Activated CD4-positive, CD25-positive, alpha-beta regulatory T cell treated with anti-CD3 and anti-CD28 coated beads, Interleukin-2, amount 50 U/mL, for 16 hours (primary cell): ENCODE data around the gene HNRNPA3.

Experiments
- DNase-seq: peaks from one replicate; pipeline ENCODE4 v3.0.0-alpha.2; 2020; ENCODE audit warnings: low read depth, low spot score

HNRNPA3 gene

DNA sequence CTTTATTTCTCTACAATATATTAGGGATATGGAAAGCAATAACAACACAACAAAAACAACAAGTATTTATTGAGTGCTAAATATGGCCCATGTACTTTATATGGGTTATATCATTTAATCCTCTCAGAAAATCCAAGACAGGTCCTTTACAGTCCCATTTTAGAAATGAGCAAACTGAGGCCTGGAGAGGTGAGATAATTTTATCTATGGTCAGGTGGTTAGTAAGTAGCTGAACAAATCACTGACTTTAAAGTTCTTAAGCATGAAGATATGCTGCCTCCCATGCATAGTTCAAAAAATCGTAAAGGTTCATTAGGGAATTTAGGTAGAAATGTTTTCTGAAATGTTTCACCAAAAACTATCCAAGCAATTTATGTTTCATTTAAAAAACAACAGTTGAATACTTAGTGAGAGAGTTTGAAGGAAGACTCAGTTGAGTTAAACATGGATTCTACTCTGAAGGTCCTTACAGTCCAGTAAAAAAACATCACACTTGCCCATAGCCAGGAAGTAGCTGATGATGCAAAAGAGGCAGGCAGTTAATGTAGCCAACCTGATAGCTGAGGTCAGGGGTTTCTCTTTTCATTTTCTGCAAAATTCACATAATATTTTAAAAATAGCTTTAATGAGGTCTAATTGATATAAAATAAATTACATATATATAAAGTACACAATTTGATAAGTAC lies 59.5 kb downstream of the HNRNPA3 start:
- no peak for DNase-seq

DNA sequence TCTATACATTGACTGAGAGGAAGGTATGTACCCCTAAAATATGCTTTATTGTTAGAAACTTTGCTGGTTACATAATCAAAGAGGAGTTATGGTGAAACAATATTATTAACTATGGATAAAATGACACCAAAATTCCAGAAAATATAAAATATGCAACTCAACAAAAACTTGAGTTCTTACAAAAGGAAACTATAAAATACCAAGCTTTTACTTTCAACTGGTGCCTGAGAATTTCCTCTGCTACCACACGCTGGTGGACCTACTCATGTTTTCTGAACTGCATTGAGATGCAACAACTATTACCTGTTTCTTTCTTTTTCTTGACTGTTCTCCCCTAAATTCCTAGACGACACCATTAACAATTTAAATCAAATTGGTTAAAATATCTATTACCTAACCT lies 60.2 kb downstream of the HNRNPA3 start:
- no peak for DNase-seq

DNA sequence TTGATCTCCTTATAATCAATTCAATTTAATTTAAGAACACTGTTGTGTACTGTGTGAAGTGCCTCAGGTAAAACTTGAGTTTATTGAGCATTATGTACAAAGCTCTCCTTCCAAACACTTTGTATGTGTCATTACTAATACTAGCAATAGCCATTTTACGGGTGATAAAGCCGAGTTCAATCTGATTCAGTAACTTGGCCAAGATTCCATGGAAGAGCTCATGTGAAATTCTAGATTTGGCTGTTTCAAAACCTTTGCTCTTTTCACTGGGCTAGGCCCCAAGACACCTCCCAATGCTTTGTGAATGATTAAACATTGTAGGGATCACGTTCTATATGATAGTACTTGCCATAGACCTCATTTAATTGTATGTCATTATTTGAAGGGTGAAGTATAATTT lies 60.8 kb downstream of the HNRNPA3 start:
- no peak for DNase-seq
